HuH-7 (cell line): Measurements from ENCODE around the gene NT5C2.
"Not testable (repeated sequence)": the region's sequence is repeated elsewhere in the genome, so short reads cannot be mapped to it uniquely, and the experiment has no call there.

Experiments used
- DNase-seq: peaks from one replicate; pipeline ENCODE4 v3.0.0; 2011; ENCODE audit warnings: low spot score

NT5C2 gene

GRCh38 chr10:103199488-103199887, 6.4 kb upstream of the NT5C2 start:
- no peak for DNase-seq

GRCh38 chr10:103198648-103199047, 5.6 kb upstream of the NT5C2 start:
- no peak for DNase-seq

GRCh38 chr10:103197903-103198302, 4.8 kb upstream of the NT5C2 start:
- DNase-seq = no peak

- DNase-seq = no peak
These were observed 4.1 kb upstream of the NT5C2 start for GRCh38 chr10:103197174-103197573.

- DNase-seq = no peak
These were observed 3.4 kb upstream of the NT5C2 start for GRCh38 chr10:103196516-103196915.

- no peak for DNase-seq
These were observed 903 bp upstream of the NT5C2 start for GRCh38 chr10:103193820-103194529.

- peak; percentile 46 for DNase-seq
These were observed 493 bp downstream of the NT5C2 start for GRCh38 chr10:103192451-103193106.

GRCh38 chr10:103192089-103192450, 1.0 kb downstream of the NT5C2 start:
- DNase-seq = no peak

- not testable (repeated sequence) for DNase-seq
These were observed 1.9 kb downstream of the NT5C2 start for GRCh38 chr10:103191198-103191597.

- DNase-seq = no peak
These were observed 4.2 kb downstream of the NT5C2 start for GRCh38 chr10:103188853-103189252.

GRCh38 chr10:103186128-103186527, 6.9 kb downstream of the NT5C2 start:
- DNase-seq = no peak

- no peak for DNase-seq
These were observed 8.5 kb downstream of the NT5C2 start for GRCh38 chr10:103184615-103185014.

GRCh38 chr10:103183991-103184451, 9.1 kb downstream of the NT5C2 start:
- DNase-seq = not testable (repeated sequence)

GRCh38 chr10:103181244-103181643, 11.8 kb downstream of the NT5C2 start:
- no peak for DNase-seq

- no peak for DNase-seq
These were observed 12.6 kb downstream of the NT5C2 start for GRCh38 chr10:103180491-103180890.

- no peak for DNase-seq
These were observed 15.9 kb downstream of the NT5C2 start for GRCh38 chr10:103177123-103177522.

- no peak for DNase-seq
These were observed 17.3 kb downstream of the NT5C2 start for GRCh38 chr10:103175580-103176285.

- DNase-seq = not testable (repeated sequence)
These were observed 18.7 kb downstream of the NT5C2 start for GRCh38 chr10:103174324-103174723.

GRCh38 chr10:103171278-103171677, 21.8 kb downstream of the NT5C2 start:
- DNase-seq = no peak

- DNase-seq = no peak
These were observed 24.6 kb downstream of the NT5C2 start for GRCh38 chr10:103168438-103168837.

GRCh38 chr10:103167554-103167953, 25.5 kb downstream of the NT5C2 start:
- DNase-seq = not testable (repeated sequence)

- no peak for DNase-seq
These were observed 26.5 kb downstream of the NT5C2 start for GRCh38 chr10:103166523-103166922.
